HS-5 (cell line): ENCODE data around the gene RASD2.
"Not testable (repeated sequence)": the region's sequence is repeated elsewhere in the genome, so short reads cannot be mapped to it uniquely, and the experiment has no call there.

Source experiments
- DNase-seq: peaks from one replicate; pipeline ENCODE4 v3.0.0-alpha.2; 2012; ENCODE audit warnings: low read depth

The RASD2 gene

GRCh38 chr22:35540595-35541253 lies at the start of gene RASD2:
Gene RASD2 (plus strand): TSS chr22:35540831. CDS start chr22:35546810, 5,979 bp downstream.
- DNase-seq, result no peak

GRCh38 chr22:35491061-35491907 lies 49.3 kb upstream of the RASD2 start:
- DNase-seq, result not testable (repeated sequence)

- no peak for DNase-seq
Observed at GRCh38 chr22:35491908-35492380, 48.7 kb upstream of the RASD2 start.

GRCh38 chr22:35493074-35493473 lies 47.6 kb upstream of the RASD2 start:
- no peak for DNase-seq

GRCh38 chr22:35495711-35496110 lies 44.9 kb upstream of the RASD2 start:
- not testable (repeated sequence) for DNase-seq

- no peak for DNase-seq
Observed at GRCh38 chr22:35496768-35497312, 43.8 kb upstream of the RASD2 start.

- DNase-seq, result no peak
Observed at GRCh38 chr22:35498026-35498800, 42.4 kb upstream of the RASD2 start.

GRCh38 chr22:35502836-35503235 lies 37.8 kb upstream of the RASD2 start:
- DNase-seq, result no peak

- DNase-seq, result no peak
Observed at GRCh38 chr22:35505399-35506258, 35.0 kb upstream of the RASD2 start.

- DNase-seq, result no peak
Observed at GRCh38 chr22:35506259-35506570, 34.4 kb upstream of the RASD2 start.

GRCh38 chr22:35507851-35508250 lies 32.8 kb upstream of the RASD2 start:
- not testable (repeated sequence) for DNase-seq

GRCh38 chr22:35509451-35509850 lies 31.2 kb upstream of the RASD2 start:
- DNase-seq, result no peak

GRCh38 chr22:35509960-35510359 lies 30.7 kb upstream of the RASD2 start:
- no peak for DNase-seq

GRCh38 chr22:35510481-35510934 lies 30.1 kb upstream of the RASD2 start:
- no peak for DNase-seq

- no peak for DNase-seq
Observed at GRCh38 chr22:35510951-35511350, 29.7 kb upstream of the RASD2 start.

- DNase-seq, result no peak
Observed at GRCh38 chr22:35514366-35514765, 26.3 kb upstream of the RASD2 start.

GRCh38 chr22:35515952-35516351 lies 24.7 kb upstream of the RASD2 start:
- DNase-seq, result not testable (repeated sequence)

GRCh38 chr22:35516723-35517122 lies 23.9 kb upstream of the RASD2 start:
- no peak for DNase-seq

GRCh38 chr22:35517207-35517606 lies 23.4 kb upstream of the RASD2 start:
- no peak for DNase-seq

- no peak for DNase-seq
Observed at GRCh38 chr22:35517769-35518530, 22.7 kb upstream of the RASD2 start.
